GM18511 (cell line): ENCODE results near the gene WIPF1.

Experiments
- ATAC-seq: cut with Tn5 transposase; IDR thresholded peaks from one replicate; pipeline ENCODE4 v1.9.1; 2021; ENCODE audit warnings: mild to moderate bottlenecking, moderate library complexity; ENCODE audit not compliant: unreplicated experiment

The WIPF1 gene

GRCh38 chr2:174595891-174596397, 1.7 kb downstream of the WIPF1 start:
- no peak for ATAC-seq

DNA sequence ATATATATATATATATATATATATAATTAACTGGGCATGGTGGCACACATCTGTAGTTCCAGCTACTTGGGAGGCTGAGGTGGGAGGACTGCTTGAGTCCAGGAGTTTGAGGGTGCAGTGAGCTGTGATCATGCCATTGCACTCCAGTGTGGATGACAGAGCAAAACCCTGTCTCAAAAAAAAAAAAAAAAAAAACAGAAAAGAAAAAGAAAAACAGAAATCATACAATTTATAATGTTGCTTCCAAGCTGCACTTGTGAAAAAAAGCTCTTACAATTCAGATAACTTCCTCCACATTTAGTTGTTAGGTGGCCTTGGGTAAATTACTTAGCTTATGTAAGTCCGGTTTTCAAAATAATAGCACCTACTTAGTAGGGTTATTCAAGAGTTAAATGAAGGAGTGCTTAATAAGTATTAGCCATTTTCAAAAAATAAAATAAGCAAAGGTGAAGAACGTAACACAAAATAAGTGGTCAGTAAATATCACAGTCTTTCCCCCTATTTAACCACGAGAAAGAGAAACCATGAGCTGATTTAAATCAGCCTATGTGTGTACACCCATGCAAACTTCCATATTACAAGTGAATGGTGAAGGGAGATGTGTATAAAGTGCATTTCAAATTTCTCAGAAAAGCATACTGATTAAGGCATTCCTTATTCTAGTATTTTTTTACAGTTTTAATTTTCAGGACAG, 2.3 kb downstream of the WIPF1 start:
- no peak for ATAC-seq

DNA sequence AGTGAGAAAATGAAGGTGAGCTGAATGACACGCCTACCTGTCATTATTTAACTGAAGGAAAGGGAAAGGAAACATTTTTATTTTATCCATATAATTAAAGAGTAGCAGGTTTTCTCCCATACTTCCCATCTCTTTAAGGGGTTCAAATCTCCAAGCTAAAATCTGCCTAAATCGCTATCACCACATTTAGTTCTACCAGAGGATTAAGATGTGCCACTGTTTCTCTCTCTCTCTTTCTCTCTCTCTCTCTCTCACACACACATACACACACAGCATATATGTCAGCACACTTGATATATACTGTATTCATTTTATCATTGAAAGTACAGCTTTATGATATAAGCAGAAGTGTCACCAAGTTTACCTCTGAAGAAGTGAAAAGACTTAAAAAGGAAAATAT, 3.1 kb downstream of the WIPF1 start:
- ATAC-seq = no peak

GRCh38 chr2:174593574-174594203, 3.9 kb downstream of the WIPF1 start:
- ATAC-seq = peak; percentile 77

DNA sequence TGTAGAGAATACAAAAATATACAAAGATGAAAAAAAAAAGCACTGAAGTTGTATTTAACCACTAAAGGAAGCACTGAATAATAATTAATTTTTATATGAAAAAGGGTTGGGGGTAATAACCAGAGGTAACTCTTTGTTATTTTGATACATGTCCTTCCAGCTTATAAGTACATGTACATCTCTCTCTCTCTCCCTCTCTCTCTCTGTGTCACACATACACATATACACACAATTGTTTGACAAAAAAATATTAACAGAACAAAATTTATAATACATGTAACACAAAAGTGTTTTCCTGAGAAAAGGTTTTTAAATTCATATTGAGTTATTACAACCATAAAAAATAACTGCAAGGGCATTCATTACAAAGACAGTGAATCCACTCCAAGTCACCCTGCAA, 4.6 kb downstream of the WIPF1 start:
- ATAC-seq = no peak

GRCh38 chr2:174591740-174592139, 5.9 kb downstream of the WIPF1 start:
- no peak for ATAC-seq

DNA sequence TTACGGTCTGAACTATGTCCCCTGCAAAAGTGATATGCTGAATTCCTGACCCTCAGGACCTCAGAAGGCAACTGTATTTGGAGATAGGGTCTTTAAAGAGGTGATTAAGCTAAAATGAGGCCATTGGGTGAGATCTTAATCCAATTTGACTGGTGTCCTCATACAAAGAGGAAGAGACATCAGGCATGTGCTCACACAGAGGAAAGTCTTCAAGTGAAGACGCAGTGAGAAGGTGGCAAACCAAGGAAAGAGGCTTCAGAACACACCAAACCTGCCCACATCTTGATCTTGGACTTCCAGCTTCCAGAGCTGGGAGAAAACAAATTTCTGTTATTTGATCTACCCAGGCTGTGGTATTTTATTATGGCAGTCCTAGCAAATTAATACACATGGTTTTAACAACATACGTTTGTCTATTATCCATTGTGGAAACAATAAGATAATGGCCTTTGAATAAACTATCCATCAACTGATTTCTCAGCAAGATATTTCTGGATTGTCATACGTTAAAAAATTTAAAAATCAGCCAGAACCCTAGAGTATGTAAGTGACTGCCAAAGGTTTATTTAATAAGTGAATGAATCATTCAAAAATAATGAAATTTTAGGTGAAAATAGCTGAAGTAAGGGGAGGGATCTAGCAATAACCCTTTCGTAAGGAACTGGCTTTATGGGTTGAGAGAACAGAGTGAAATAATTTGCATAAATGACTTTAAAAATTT, 6.5 kb downstream of the WIPF1 start:
- ATAC-seq = no peak

DNA sequence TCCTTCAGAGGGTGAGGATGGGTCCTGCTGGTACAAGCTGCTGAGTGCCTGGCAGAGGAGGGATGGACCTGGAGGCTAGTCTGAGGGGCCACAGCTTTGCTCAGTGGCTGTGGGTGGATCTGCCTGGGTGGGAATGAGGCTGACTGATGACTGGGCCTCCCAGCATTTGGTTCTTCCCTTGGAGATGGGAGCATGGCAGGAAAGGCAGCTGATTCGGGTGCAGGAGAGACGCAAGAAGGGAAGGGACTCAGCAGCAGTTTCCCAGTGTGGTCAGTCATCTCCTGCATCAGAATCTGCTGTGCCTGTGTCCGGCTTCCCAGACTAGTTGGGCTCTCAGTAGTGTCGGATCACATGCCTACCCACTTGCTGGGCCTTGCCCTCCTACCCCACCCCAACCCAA, 7.3 kb downstream of the WIPF1 start:
- ATAC-seq = no peak

DNA sequence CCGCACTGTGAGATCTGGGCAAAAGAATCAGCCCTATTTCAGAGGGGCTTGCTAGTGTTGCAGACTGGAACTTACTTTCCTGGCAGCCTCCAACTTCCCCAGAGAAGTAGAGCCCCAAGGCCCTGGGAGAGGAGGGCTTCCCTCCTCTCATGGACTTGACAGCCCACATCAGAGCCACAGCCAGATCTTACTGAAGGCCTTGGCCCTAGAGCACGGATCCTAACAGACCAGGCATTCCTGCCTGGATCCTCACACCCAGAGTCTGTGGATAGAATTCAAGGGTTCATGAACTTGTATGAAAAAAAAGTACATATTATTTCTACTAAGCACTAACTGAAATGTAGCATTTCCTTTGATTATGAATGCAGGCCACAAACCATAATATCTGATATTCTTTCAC, 8.3 kb downstream of the WIPF1 start:
- no peak for ATAC-seq

GRCh38 chr2:174588463-174588862, 9.1 kb downstream of the WIPF1 start:
- ATAC-seq = no peak

- ATAC-seq = no peak
Measured at GRCh38 chr2:174587579-174587978, 10.0 kb downstream of the WIPF1 start.

GRCh38 chr2:174586418-174587295, 10.9 kb downstream of the WIPF1 start:
- no peak for ATAC-seq

DNA sequence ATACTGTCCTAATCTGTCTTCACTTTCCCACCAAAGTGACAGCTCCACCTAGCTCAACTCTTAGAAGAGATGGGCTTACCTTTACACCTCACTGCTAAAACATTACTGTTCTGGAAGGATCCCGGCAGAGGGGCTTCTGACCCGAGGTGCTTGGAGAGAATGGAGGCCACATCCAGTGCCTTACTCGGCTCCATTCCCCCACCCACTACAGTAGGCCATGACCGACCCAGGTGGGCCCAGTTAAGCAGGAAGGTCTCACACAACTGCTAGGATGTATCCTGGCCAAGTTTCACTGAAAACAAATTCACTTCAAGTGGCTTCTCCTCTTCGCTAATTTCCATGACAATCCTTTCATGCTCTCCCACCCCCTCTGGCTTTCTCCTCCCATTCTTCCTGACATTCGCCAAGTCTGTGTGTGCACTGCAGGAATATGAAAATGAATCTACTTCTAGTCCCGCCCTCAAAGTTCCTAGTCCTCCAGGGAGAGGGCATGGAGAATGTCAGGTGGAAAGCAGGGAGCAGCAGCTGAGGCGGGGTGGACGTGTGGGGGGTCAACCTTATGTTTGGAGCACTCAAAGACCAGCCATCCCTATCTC, 11.8 kb downstream of the WIPF1 start:
- no peak for ATAC-seq

- ATAC-seq = no peak
Measured at GRCh38 chr2:174585146-174585545, 12.5 kb downstream of the WIPF1 start.

GRCh38 chr2:174581491-174581890, 16.1 kb downstream of the WIPF1 start:
- no peak for ATAC-seq

DNA sequence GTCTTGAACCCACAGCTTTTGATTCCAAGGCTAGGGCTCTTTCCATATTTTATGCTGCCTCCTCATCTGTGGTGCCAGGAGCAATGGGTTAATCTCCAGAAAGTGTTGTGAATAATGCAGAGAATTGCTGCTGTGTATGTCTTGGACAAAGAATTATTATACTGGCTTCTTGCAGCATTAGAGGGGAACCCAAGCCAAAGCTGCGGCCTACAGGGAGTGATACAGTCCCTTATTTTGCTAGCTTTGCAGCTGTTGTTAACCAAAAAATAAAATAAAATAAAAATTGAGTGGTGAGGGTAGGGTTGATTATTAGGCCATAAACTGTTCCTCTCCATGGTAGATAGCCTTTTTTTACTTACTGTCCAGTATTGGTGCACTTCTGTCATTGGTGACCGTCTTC, 16.7 kb downstream of the WIPF1 start:
- no peak for ATAC-seq

- peak; percentile 51 for ATAC-seq
Measured at GRCh38 chr2:174577967-174578589, 19.5 kb downstream of the WIPF1 start.

DNA sequence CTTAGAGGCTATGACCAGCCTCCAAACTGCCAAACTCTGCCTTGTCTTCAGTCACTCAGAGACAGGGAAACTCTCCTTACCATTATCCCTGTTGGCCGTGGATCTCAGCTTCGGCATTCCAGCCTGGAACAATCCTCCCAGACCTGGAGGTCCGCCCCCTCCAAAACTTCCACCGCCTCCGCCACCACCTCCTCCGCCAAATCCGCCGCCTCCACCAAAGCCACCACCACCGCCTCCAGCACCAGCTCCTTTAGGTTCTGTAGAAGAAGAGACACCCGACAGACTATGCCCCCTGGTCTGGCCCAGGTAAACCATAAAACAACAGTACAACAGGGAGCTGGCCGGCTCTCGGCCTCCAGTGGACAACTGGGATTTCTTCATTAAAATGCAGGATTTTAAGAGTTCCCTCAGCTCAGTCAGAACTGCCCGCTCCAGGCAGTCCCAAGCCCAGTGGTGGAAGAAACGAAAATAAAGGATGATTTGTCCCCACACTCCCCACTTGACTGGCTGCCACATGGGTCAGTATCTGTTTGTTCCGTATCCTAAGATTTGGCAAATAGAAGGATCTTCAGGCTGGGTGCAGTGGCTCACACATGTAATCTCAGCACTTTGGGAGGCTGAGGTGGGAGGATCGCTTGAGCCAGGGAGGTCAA, 22.4 kb downstream of the WIPF1 start:
- no peak for ATAC-seq

DNA sequence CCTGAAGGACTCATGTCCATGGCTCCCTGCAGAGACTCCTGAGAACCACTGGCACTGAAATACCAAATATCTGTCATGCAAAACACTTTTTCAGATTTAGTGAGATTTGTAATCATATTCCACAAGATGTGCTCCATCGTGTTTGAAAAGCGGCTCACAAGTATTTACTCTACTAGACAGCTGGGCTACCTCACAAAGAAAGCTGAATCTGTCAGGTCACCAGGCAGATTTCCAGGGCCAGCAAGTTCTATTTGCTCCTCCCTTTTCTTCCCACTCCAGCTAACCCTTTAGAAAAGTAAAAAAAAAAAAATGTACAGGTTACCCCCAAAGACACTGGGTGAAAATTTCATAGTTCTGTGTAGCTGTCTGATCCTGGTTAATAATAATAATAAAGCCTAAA, 22.9 kb downstream of the WIPF1 start:
- ATAC-seq = no peak

DNA sequence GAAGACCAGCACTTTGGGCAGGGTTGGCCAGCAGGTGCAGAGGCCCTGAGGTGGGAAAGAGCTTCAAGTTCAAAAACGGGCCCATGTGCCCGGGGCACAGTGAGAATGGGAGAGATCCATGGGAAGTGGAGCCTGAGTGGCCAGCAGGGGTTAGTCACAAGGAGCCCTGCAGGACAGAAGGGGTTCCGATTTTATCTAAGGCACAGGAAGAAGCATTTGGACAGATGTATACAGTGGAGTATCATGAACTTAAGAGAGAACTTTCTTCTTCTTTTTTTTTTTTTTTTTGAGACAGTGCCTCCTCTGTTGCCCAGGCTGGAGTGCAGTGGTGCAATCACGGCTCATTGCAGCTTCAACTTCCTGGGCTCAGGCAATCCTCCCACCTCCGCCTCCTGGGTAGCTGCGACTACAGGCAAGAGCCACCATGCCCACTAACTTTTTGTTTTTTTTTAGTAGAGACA, 24.0 kb downstream of the WIPF1 start:
- no peak for ATAC-seq
